Loucy (cell line): ENCODE measurements around the gene ZBTB37.
"Not testable (repeated sequence)": the region's sequence is repeated elsewhere in the genome, so short reads cannot be mapped to it uniquely, and the experiment has no call there.

ENCODE experiments used
- CTCF ChIP-seq: fragments of 200-600 bp; sonication (generic); conservative IDR thresholded peaks from 2 replicates; pipeline ENCODE4 v1.5.1; 2014; ENCODE audit warnings: mild to moderate bottlenecking, antibody characterized with exemption, low read length
- EZH2phosphoT487 ChIP-seq: fragments of 200-600 bp; IDR thresholded peaks from 2 replicates; pipeline ENCODE4 v1.6.1; 2018; ENCODE audit warnings: antibody characterized with exemption, mild to moderate bottlenecking, moderate library complexity, borderline replicate concordance

GRCh38 chr1:173881117-173881516, 12.9 kb downstream of the ZBTB37 start:
- not testable (repeated sequence) for TF ChIP-seq CTCF, EZH2phosphoT487
